Activated CD4-positive, alpha-beta T cell treated with anti-CD3 and anti-CD28 coated beads, Interleukin-2, amount 10 ng/mL, durations not matched to agents 24 days and 14 days (primary cell): Measurements from ENCODE around the gene AKAP11. TPM values are rescaled to one million over a fixed set of nuclear protein-coding genes. Genes with fewer than 3 reads are reported as not detected.
"Not testable (repeated sequence)": the region's sequence is repeated elsewhere in the genome, so short reads cannot be mapped to it uniquely, and the experiment has no call there.

ENCODE experiments used
- DNase-seq: peaks from one replicate; pipeline ENCODE4 v3.0.0; 2022
- H3K27ac Mint-ChIP-seq: one replicate; pipeline ENCODE4 v1.8.0; 2022; ENCODE audit warnings: mild to moderate bottlenecking, mixed read lengths
- H3K27me3 Mint-ChIP-seq: one replicate; pipeline ENCODE4 v1.8.0; 2022; ENCODE audit warnings: mixed read lengths
- H3K36me3 Mint-ChIP-seq: one replicate; pipeline ENCODE4 v1.8.0; 2022; ENCODE audit warnings: low read depth, mild to moderate bottlenecking, mixed read lengths
- H3K4me1 Mint-ChIP-seq: one replicate; pipeline ENCODE4 v1.8.0; 2021; ENCODE audit warnings: mixed read lengths
- H3K4me3 Mint-ChIP-seq: one replicate; pipeline ENCODE4 v1.8.0; 2022; ENCODE audit warnings: mild to moderate bottlenecking, moderate library complexity, mixed read lengths
- H3K9me3 Mint-ChIP-seq: one replicate; pipeline ENCODE4 v1.8.0; 2021; ENCODE audit warnings: mixed read lengths
- intact Hi-C: fragments of 100-400 bp; cut with micrococcal nuclease; formaldehyde crosslinking; loops from one replicate; pipeline ENCODE4 v1.15.1; 2023
- total RNA-seq: library from RNA; stranded (reverse); gene quantifications from 2 replicates; pipeline ENCODE4 v1.2.3, GENCODE V29; 2022

Gene AKAP11
- 38.7 and 39.9 TPM in 2 replicates for total RNA-seq

GRCh38 chr13:42272115-42272803, at the start of gene AKAP11:
Gene AKAP11, plus strand, starts transcription at chr13:42272152. Its CDS starts 14,197 bp downstream, at chr13:42286349.
- Mint-ChIP-seq H3K4me3 (peak within 1 kb of the TSS; percentile 97), H3K36me3 (peaks cover 27% of the 10 kb centered on the region), H3K27ac (peak within 1 kb of the TSS; percentile 99), H3K9me3 (peaks cover 8% of the 10 kb centered on the region), H3K4me1 (peaks cover 47% of the 10 kb centered on the region), H3K27me3 (peaks cover 3% of the 10 kb centered on the region)
- DNase-seq = peak; percentile 87
- intact Hi-C loops = loop anchor here (5.0 to 10.0 kb wide), 2 partner anchors 357 to 815 kb away; partner anchors contain the start of gene RGCC

- intact Hi-C loops = no loop called here
- Mint-ChIP-seq H3K27me3 (no peaks in the 10 kb centered on the region), H3K4me3 (no peak overlapping the region), H3K36me3 (peaks cover 45% of the 10 kb centered on the region), H3K4me1 (peaks cover 2% of the 10 kb centered on the region), H3K27ac (no peak overlapping the region), H3K9me3 (peaks cover 5% of the 10 kb centered on the region)
- DNase-seq = no peak
Observed at GRCh38 chr13:42223681-42224080, 48.3 kb upstream of the AKAP11 start.

GRCh38 chr13:42225051-42225450, 46.9 kb upstream of the AKAP11 start:
- Mint-ChIP-seq H3K4me1 (peaks cover 2% of the 10 kb centered on the region), H3K9me3 (peaks cover 5% of the 10 kb centered on the region), H3K27me3 (no peaks in the 10 kb centered on the region), H3K27ac (no peak overlapping the region), H3K4me3 (no peak overlapping the region), H3K36me3 (peaks cover 46% of the 10 kb centered on the region)
- intact Hi-C loops = no loop called here
- DNase-seq = no peak

GRCh38 chr13:42226759-42227158, 45.2 kb upstream of the AKAP11 start:
- H3K4me1 Mint-ChIP-seq, H3K9me3 Mint-ChIP-seq, H3K27ac Mint-ChIP-seq, H3K4me3 Mint-ChIP-seq, intact Hi-C loops, H3K27me3 Mint-ChIP-seq, DNase-seq: not testable (repeated sequence)
- H3K36me3 Mint-ChIP-seq = peaks cover 33% of the 10 kb centered on the region

GRCh38 chr13:42228527-42228926, 43.4 kb upstream of the AKAP11 start:
- no peak overlapping the region for H3K4me3 Mint-ChIP-seq
- H3K27me3 Mint-ChIP-seq = no peaks in the 10 kb centered on the region
- peaks cover 31% of the 10 kb centered on the region for H3K36me3 Mint-ChIP-seq
- intact Hi-C loops = no loop called here
- H3K27ac Mint-ChIP-seq = no peak overlapping the region
- peaks cover 5% of the 10 kb centered on the region for H3K9me3 Mint-ChIP-seq
- peaks cover 2% of the 10 kb centered on the region for H3K4me1 Mint-ChIP-seq
- no peak for DNase-seq

GRCh38 chr13:42229287-42229686, 42.7 kb upstream of the AKAP11 start:
- intact Hi-C loops = no loop called here
- Mint-ChIP-seq H3K36me3 (peaks cover 28% of the 10 kb centered on the region), H3K4me1 (peaks cover 2% of the 10 kb centered on the region), H3K27ac (no peak overlapping the region), H3K9me3 (peaks cover 5% of the 10 kb centered on the region), H3K4me3 (no peak overlapping the region), H3K27me3 (no peaks in the 10 kb centered on the region)
- no peak for DNase-seq

GRCh38 chr13:42232671-42233070, 39.3 kb upstream of the AKAP11 start:
- no peak overlapping the region for H3K4me3 Mint-ChIP-seq
- intact Hi-C loops = no loop called here
- no peak overlapping the region for H3K27ac Mint-ChIP-seq
- H3K9me3 Mint-ChIP-seq = no peaks in the 10 kb centered on the region
- peaks cover 2% of the 10 kb centered on the region for H3K4me1 Mint-ChIP-seq
- no peaks in the 10 kb centered on the region for H3K27me3 Mint-ChIP-seq
- no peak for DNase-seq
- peaks cover 13% of the 10 kb centered on the region for H3K36me3 Mint-ChIP-seq

GRCh38 chr13:42233726-42234125, 38.2 kb upstream of the AKAP11 start:
- Mint-ChIP-seq H3K27me3 (no peaks in the 10 kb centered on the region), H3K4me3 (no peak overlapping the region), H3K9me3 (no peaks in the 10 kb centered on the region), H3K4me1 (no peaks in the 10 kb centered on the region), H3K27ac (no peak overlapping the region), H3K36me3 (peaks cover 14% of the 10 kb centered on the region)
- no peak for DNase-seq
- intact Hi-C loops = no loop called here

- no peak overlapping the region for H3K4me3 Mint-ChIP-seq
- no peak overlapping the region for H3K27ac Mint-ChIP-seq
- H3K9me3 Mint-ChIP-seq = no peaks in the 10 kb centered on the region
- H3K4me1 Mint-ChIP-seq = no peaks in the 10 kb centered on the region
- no peak for DNase-seq
- intact Hi-C loops = no loop called here
- no peaks in the 10 kb centered on the region for H3K27me3 Mint-ChIP-seq
- H3K36me3 Mint-ChIP-seq = peaks cover 6% of the 10 kb centered on the region
Observed at GRCh38 chr13:42239161-42239560, 32.8 kb upstream of the AKAP11 start.

- peaks cover 6% of the 10 kb centered on the region for H3K36me3 Mint-ChIP-seq
- H3K9me3 Mint-ChIP-seq = no peaks in the 10 kb centered on the region
- intact Hi-C loops = no loop called here
- H3K4me1 Mint-ChIP-seq = no peaks in the 10 kb centered on the region
- H3K27ac Mint-ChIP-seq = no peak overlapping the region
- H3K27me3 Mint-ChIP-seq = no peaks in the 10 kb centered on the region
- no peak for DNase-seq
- H3K4me3 Mint-ChIP-seq = no peak overlapping the region
Observed at GRCh38 chr13:42239644-42240043, 32.3 kb upstream of the AKAP11 start.

- intact Hi-C loops = no loop called here
- Mint-ChIP-seq H3K4me3 (no peak overlapping the region), H3K36me3 (no peaks in the 10 kb centered on the region), H3K27ac (no peak overlapping the region), H3K27me3 (peaks cover 2% of the 10 kb centered on the region), H3K4me1 (peaks cover 7% of the 10 kb centered on the region), H3K9me3 (no peaks in the 10 kb centered on the region)
- no peak for DNase-seq
Observed at GRCh38 chr13:42246541-42246940, 25.4 kb upstream of the AKAP11 start.

- no peaks in the 10 kb centered on the region for H3K36me3 Mint-ChIP-seq
- H3K27me3 Mint-ChIP-seq = peaks cover 7% of the 10 kb centered on the region
- intact Hi-C loops = no loop called here
- no peak for DNase-seq
- peaks cover 7% of the 10 kb centered on the region for H3K4me1 Mint-ChIP-seq
- H3K27ac Mint-ChIP-seq = peak overlapping the region; percentile 68
- H3K4me3 Mint-ChIP-seq = no peak overlapping the region
- H3K9me3 Mint-ChIP-seq = no peaks in the 10 kb centered on the region
Observed at GRCh38 chr13:42247883-42248282, 24.1 kb upstream of the AKAP11 start.

- intact Hi-C loops = no loop called here
- peaks cover 11% of the 10 kb centered on the region for H3K9me3 Mint-ChIP-seq
- H3K4me3 Mint-ChIP-seq = no peak overlapping the region
- no peaks in the 10 kb centered on the region for H3K36me3 Mint-ChIP-seq
- H3K4me1 Mint-ChIP-seq = peaks cover 9% of the 10 kb centered on the region
- H3K27ac Mint-ChIP-seq = no peak overlapping the region
- no peak for DNase-seq
- H3K27me3 Mint-ChIP-seq = peaks cover 11% of the 10 kb centered on the region
Observed at GRCh38 chr13:42255886-42256285, 16.1 kb upstream of the AKAP11 start.

- Mint-ChIP-seq H3K27me3 (peaks cover 6% of the 10 kb centered on the region), H3K36me3 (no peaks in the 10 kb centered on the region), H3K4me1 (peaks cover 9% of the 10 kb centered on the region), H3K9me3 (peaks cover 24% of the 10 kb centered on the region), H3K27ac (no peak overlapping the region), H3K4me3 (no peak overlapping the region)
- intact Hi-C loops = no loop called here
- DNase-seq = no peak
Observed at GRCh38 chr13:42258747-42259146, 13.2 kb upstream of the AKAP11 start.

- Mint-ChIP-seq H3K27ac (peak overlapping the region; percentile 51), H3K4me1 (peaks cover 9% of the 10 kb centered on the region), H3K27me3 (peaks cover 10% of the 10 kb centered on the region), H3K36me3 (no peaks in the 10 kb centered on the region), H3K4me3 (peak overlapping the region; percentile 15), H3K9me3 (peaks cover 24% of the 10 kb centered on the region)
- DNase-seq = no peak
- intact Hi-C loops = no loop called here
Observed at GRCh38 chr13:42259515-42259914, 12.4 kb upstream of the AKAP11 start.
